Astrocyte of the spinal cord (primary cell): Measurements from ENCODE around the gene ROS1.

Experiments
- DNase-seq: peaks from one replicate; pipeline ENCODE4 v3.0.0; 2011; ENCODE audit warnings: low read depth, low spot score
- H3K4me3 ChIP-seq: 2 replicates; pipeline ENCODE4 v1.5.1; 2011; ENCODE audit warnings: low read depth, mild to moderate bottlenecking, low read length, moderate library complexity
- CTCF ChIP-seq: IDR thresholded peaks from 2 replicates; pipeline ENCODE4 v1.5.1; 2012; ENCODE audit warnings: low read depth, mild to moderate bottlenecking, low read length, inconsistent platforms
- in situ Hi-C: cut with HindIII; loops from 2 replicates; pipeline ENCODE4 v1.10.0; 2017; ENCODE audit warnings: low sequenced_read_pairs

The ROS1 gene

GRCh38 chr6:117465691-117466090 lies 39.9 kb upstream of the ROS1 start:
- in situ Hi-C loops, result no loop called here
- TF ChIP-seq CTCF, result no peak
- no peak overlapping the region for H3K4me3 ChIP-seq
- DNase-seq, result no peak

- no peak for DNase-seq
- TF ChIP-seq CTCF, result no peak
- H3K4me3 ChIP-seq, result no peak overlapping the region
- in situ Hi-C loops, result no loop called here
Observed at GRCh38 chr6:117464700-117465099, 39.0 kb upstream of the ROS1 start.

- no peak overlapping the region for H3K4me3 ChIP-seq
- DNase-seq, result peak; percentile 80
- in situ Hi-C loops, result no loop called here
- no peak for TF ChIP-seq CTCF
Observed at GRCh38 chr6:117463762-117464665, 38.3 kb upstream of the ROS1 start.

GRCh38 chr6:117459204-117459944 lies 33.6 kb upstream of the ROS1 start:
- H3K4me3 ChIP-seq, result no peak overlapping the region
- TF ChIP-seq CTCF, result no peak
- in situ Hi-C loops, result no loop called here
- no peak for DNase-seq

- no peak for TF ChIP-seq CTCF
- H3K4me3 ChIP-seq, result no peak overlapping the region
- in situ Hi-C loops, result no loop called here
- no peak for DNase-seq
Observed at GRCh38 chr6:117456998-117457397, 31.3 kb upstream of the ROS1 start.

- H3K4me3 ChIP-seq, result no peak overlapping the region
- DNase-seq, result no peak
- in situ Hi-C loops, result no loop called here
- no peak for TF ChIP-seq CTCF
Observed at GRCh38 chr6:117456250-117456649, 30.5 kb upstream of the ROS1 start.
